Esophagus squamous epithelium (tissue), 4 donors: ENCODE results near the gene LYPD4.
"Not testable (repeated sequence)": the region's sequence is repeated elsewhere in the genome, so short reads cannot be mapped to it uniquely, and the experiment has no call there.

Experiments used
- CTCF ChIP-seq, 6 experiments: fragments of 450-650 bp in 4 of 6; fragments of 200-600 bp in 2 of 6; sonication (generic) in 2 of 6; IDR thresholded peaks; one replicate each; pipeline ENCODE4 v1.5.1; 2016 to 2019; ENCODE audit warnings: antibody characterized with exemption in 6 of 6, mild to moderate bottlenecking in 4 of 6, moderate library complexity in 4 of 6
- POLR2A ChIP-seq, 4 donors: fragments of 450-650 bp; IDR thresholded peaks; one replicate each; pipeline ENCODE4 v1.6.1; 2017; ENCODE audit warnings: antibody characterized with exemption in 4 of 4, mild to moderate bottlenecking in 4 of 4, moderate library complexity in 3 of 4

- TF ChIP-seq CTCF, POLR2A (IDR thresholded peaks at IDR 0.05): not testable (repeated sequence)
These were observed 56.0 kb downstream of the LYPD4 start for GRCh38 chr19:41788518-41788917.
